Measurements from ENCODE around the gene LUM. TPM values are rescaled to one million over a fixed set of nuclear protein-coding genes. Genes with fewer than 3 reads are reported as not detected.

The LUM gene
- total RNA-seq, 1 experiment from 2014 or later: not detected

GRCh38 chr12:91154131-91154530 is 42.8 kb upstream of the LUM start:
- Mint-ChIP-seq H3K36me3 (ENCODE audit: insufficient read depth in 1 of 3, low read depth in 3 of 3) (no peaks in the 10 kb centered on the region), H3K27ac (no peak overlapping the region), H3K4me1 (peaks cover 3 to 4% of the 10 kb centered on the region in 2 experiments; a peak in 2 of 4 replicates), H3K9me3 (no peaks in the 10 kb centered on the region), H3K4me3 (no peak overlapping the region), H3K27me3 (ENCODE audit: low read depth) (no peaks in the 10 kb centered on the region)
- no peak for DNase-seq
- H3K4me2 ChIP-seq (ENCODE audit: insufficient read depth, insufficient read length, low read length): no peak overlapping the region
- H2BK12ac ChIP-seq (ENCODE audit: insufficient read length, low read depth, low read length): no peak overlapping the region
- no peak overlapping the region for H3T11ph ChIP-seq (ENCODE audit: low read length)
- no peaks in the 10 kb centered on the region; the same call in 1 of the 2 replicates for H3K4me1 ChIP-seq (ENCODE audit: insufficient read depth, low read length)
- no peaks in the 10 kb centered on the region for H3K27me3 ChIP-seq (ENCODE audit: insufficient read depth, low read length)
- no peaks in the 10 kb centered on the region for H3K23me2 ChIP-seq (ENCODE audit: insufficient read length, low read depth, low read length, poor library complexity, severe bottlenecking)
- H3K18ac ChIP-seq (ENCODE audit: insufficient read length, low read depth, low read length): no peak overlapping the region
- no peak overlapping the region for H3K4ac ChIP-seq (ENCODE audit: low read depth, low read length)
- no peak overlapping the region for H2AFZ ChIP-seq (ENCODE audit: low read length)
- H4K8ac ChIP-seq (replicated peaks; ENCODE audit: insufficient read length, low read depth, low read length): no peak overlapping the region
- H3K23ac ChIP-seq (ENCODE audit: insufficient read length, low read depth, low read length): no peak overlapping the region
- H4K5ac ChIP-seq (ENCODE audit: insufficient read length, low read depth, low read length): no peak overlapping the region
- no peak overlapping the region for H2BK20ac ChIP-seq (ENCODE audit: low read depth, low read length, poor library complexity, severe bottlenecking)
- H2BK15ac ChIP-seq (ENCODE audit: low read depth, low read length): no peak overlapping the region
- H3K14ac ChIP-seq (ENCODE audit: insufficient read depth, low read length): no peak overlapping the region
- no peaks in the 10 kb centered on the region for H3K79me1 ChIP-seq (ENCODE audit: insufficient read depth, low read depth, low read length, poor library complexity, severe bottlenecking)
- no peak overlapping the region for H3K27ac ChIP-seq (ENCODE audit: insufficient read length, low read depth, low read length)
- H3K56ac ChIP-seq (ENCODE audit: insufficient read length, low read depth, low read length): no peak overlapping the region
- no peak overlapping the region for H2AK5ac ChIP-seq (ENCODE audit: insufficient read length, low read length)
- H3K9ac ChIP-seq (ENCODE audit: extremely low read depth, insufficient read length, low read length): no peak overlapping the region
- no peak overlapping the region for H4K91ac ChIP-seq (ENCODE audit: insufficient read length, low read depth, low read length)
- no peak overlapping the region for H2BK5ac ChIP-seq (ENCODE audit: insufficient read length, low read length)
- no peak overlapping the region for H2BK120ac ChIP-seq (ENCODE audit: low read depth, low read length, poor library complexity, severe bottlenecking)
- H3K9me3 ChIP-seq (ENCODE audit: control insufficient read depth, low read depth, low read length): no peaks in the 10 kb centered on the region
- no peak for TF ChIP-seq CTCF (conservative IDR thresholded peaks at IDR 0.05)
- no peaks in the 10 kb centered on the region for H3K79me2 ChIP-seq (ENCODE audit: insufficient read depth, low read length)
- no peaks in the 10 kb centered on the region for H4K20me1 ChIP-seq (ENCODE audit: control insufficient read depth, insufficient read depth, insufficient read length)
- WGBS (ENCODE audit: extremely low coverage, insufficient read length, low lambda C conversion rate): no CpG with 5 or more reads among the region's 3 CpGs

Data from H9 (cell line).